Cardiac fibroblast (primary cell): Measurements from ENCODE around the gene REST.

Source experiments
- DNase-seq, 2 donors: peaks; one replicate each; pipeline versions ENCODE4 v3.0.0 to v3.0.0-alpha.2; 2010; ENCODE audit warnings: low read depth in 2 of 2
- H3K4me3 ChIP-seq, 2 donors: replicated peaks in 1 of 2; 1 replicate in 1 of 2; 2 replicates in 1 of 2; pipeline ENCODE4 v1.5.1; 2011; ENCODE audit warnings: low read depth in 2 of 2, low read length in 2 of 2, mild to moderate bottlenecking in 2 of 2, moderate library complexity in 1 of 2
- CTCF ChIP-seq: IDR thresholded peaks from one replicate; pipeline ENCODE4 v1.5.1; 2011; ENCODE audit warnings: low read depth, mild to moderate bottlenecking, low read length, inconsistent platforms

REST gene

DNA sequence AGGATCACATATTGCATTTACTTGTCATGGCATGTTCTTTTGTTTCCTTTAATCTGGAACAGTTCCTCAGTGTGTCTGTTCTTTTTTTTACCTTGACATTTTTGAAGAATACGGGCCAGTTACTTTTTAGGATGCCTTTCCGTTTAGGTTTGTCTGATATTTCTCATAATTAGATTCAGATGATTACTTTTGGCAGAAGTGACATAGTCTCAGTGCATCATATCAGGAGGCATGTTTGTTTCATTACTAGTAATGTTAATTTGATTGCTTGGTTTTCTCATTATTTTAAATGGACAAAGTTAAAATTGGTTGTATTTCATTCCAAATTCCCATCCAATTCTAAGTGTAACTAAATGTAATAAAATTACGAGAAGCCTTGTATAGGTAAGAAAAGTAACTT, 79.3 kb downstream of the REST start:
- DNase-seq = no peak
- TF ChIP-seq CTCF = no peak

GRCh38 chr4:56990109-56990905, 82.6 kb downstream of the REST start:
- DNase-seq = peak; percentile 50 to 70
- no peak for TF ChIP-seq CTCF
- H3K4me3 ChIP-seq = no peak overlapping the region

More for the DNA sequence above, 79.3 kb downstream of the REST start:
- H3K4me3 ChIP-seq = no peak overlapping the region

GRCh38 chr4:56995525-56995924, 87.8 kb downstream of the REST start:
- peak; percentile 97 to 99 for DNase-seq
- no peak overlapping the region for H3K4me3 ChIP-seq
- TF ChIP-seq CTCF = no peak

- no peak overlapping the region for H3K4me3 ChIP-seq
- TF ChIP-seq CTCF = no peak
Measured at GRCh38 chr4:56999751-57000150, 92.1 kb downstream of the REST start.

DNA sequence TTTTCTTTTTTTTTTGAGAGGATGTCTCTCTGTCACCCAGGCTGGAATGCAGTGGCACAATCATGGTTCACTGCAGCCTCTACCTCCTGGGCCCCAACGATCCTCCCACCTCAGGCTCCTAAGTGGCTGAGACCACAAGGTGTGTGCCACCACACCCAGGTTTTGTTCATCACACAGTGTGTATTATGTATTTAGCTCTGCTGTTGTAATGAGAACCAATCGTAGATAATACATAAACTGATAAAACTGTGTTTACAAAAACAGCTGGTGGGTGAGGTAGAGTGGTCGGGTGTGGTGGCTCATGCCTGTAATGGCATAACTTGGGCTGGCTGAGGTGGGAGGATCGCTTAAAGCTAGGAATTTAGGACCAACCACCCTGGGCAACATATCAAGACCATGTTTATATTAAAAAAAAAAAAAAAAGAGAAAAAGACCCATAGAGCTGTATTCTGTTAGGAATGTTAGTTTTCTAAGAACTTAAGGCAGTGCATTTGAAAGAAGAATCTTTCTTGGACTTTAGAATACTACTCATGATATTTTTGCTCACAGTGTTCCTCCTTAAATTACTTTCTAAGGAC, 105.9 kb downstream of the REST start:
- no peak for TF ChIP-seq CTCF
- no peak overlapping the region for H3K4me3 ChIP-seq
- no peak for DNase-seq

More at GRCh38 chr4:56999751-57000150, 92.1 kb downstream of the REST start:
- DNase-seq = no peak
